Panc1 (cell line): Measurements from ENCODE around the gene FUT7. TPM values are rescaled to one million over a fixed set of nuclear protein-coding genes. Genes with fewer than 3 reads are reported as not detected.

Experiments used
- ATAC-seq: fragments of 200-7000 bp; cut with Tn5 transposase; 2 replicates; pipeline ENCODE4 v1.9.1; 2020; ENCODE audit warnings: mild to moderate bottlenecking, moderate library complexity
- BruUV-seq: library from RNA; stranded (reverse); fragments of 400-500 nt; replicated peaks from 2 replicates; lab custom pipeline; 2021; lab: Mats Ljungman, UMichigan
- CTCF ChIA-PET: fragments of 300-600 bp; sonication (Branson Sonifier 250); formaldehyde crosslinking; loops from one replicate; lab custom pipeline; 2022; ENCODE audit warnings: antibody characterized with exemption; lab: Charles Lee
- POLR2A ChIA-PET: fragments of 300-600 bp; sonication (Branson Sonifier 250); formaldehyde crosslinking; loops from one replicate; lab custom pipeline; 2022; ENCODE audit warnings: antibody characterized with exemption; lab: Charles Lee
- DNase-seq: peaks from one replicate; pipeline ENCODE4 v3.0.0-alpha.2; 2010; ENCODE audit warnings: low read depth, low spot score
- H3K27ac ChIP-seq: 2 replicates; pipeline ENCODE4 v1.5.1; 2011; ENCODE audit warnings: mild to moderate bottlenecking, low read length, inconsistent platforms
- H3K27me3 ChIP-seq: fragments of 200-500 bp; sonication (Bioruptor generic); 2 replicates; pipeline ENCODE4 v1.6.0; 2014; ENCODE audit warnings: low read length, inconsistent platforms; ENCODE audit not compliant: control insufficient read depth, insufficient read depth
- H3K36me3 ChIP-seq: fragments of 200-500 bp; sonication (Bioruptor generic); 2 replicates; pipeline ENCODE4 v1.5.1; 2014; ENCODE audit warnings: inconsistent platforms, mild to moderate bottlenecking, low read length, moderate library complexity; ENCODE audit not compliant: control insufficient read depth, insufficient read depth
- H3K4me1 ChIP-seq: 2 replicates; pipeline ENCODE4 v1.5.1; 2011; ENCODE audit warnings: inconsistent platforms, mild to moderate bottlenecking, low read length, moderate library complexity; ENCODE audit not compliant: control insufficient read depth, insufficient read depth
- H3K4me3 ChIP-seq, 2 experiments: 2 replicates each; pipeline ENCODE4 v1.5.1; 2011 to 2012; ENCODE audit warnings: low read depth in 2 of 2, low read length in 2 of 2, mild to moderate bottlenecking in 2 of 2, inconsistent platforms in 1 of 2, moderate library complexity in 1 of 2
- H3K9me3 ChIP-seq: fragments of 200-500 bp; sonication (Bioruptor generic); 2 replicates; pipeline ENCODE4 v1.5.1; 2014; ENCODE audit warnings: low read depth, mild to moderate bottlenecking, inconsistent platforms, low read length, moderate library complexity; ENCODE audit not compliant: control insufficient read depth, insufficient read depth
- CTCF ChIP-seq: fragments of 450-650 bp; IDR thresholded peaks from 2 replicates; pipeline ENCODE4 v1.5.1; 2017; ENCODE audit warnings: mild to moderate bottlenecking
- POLR2AphosphoS5 ChIP-seq: IDR thresholded peaks from 2 replicates; pipeline ENCODE4 v1.6.1; 2012; ENCODE audit warnings: mild to moderate bottlenecking, low read depth, low read length, moderate library complexity
- SIN3A ChIP-seq: IDR thresholded peaks from 2 replicates; pipeline ENCODE4 v1.6.1; 2012; ENCODE audit warnings: low read depth, mild to moderate bottlenecking, low read length, moderate library complexity, borderline replicate concordance; ENCODE audit not compliant: insufficient read depth
- TCF7L2 ChIP-seq: IDR thresholded peaks from 2 replicates; pipeline ENCODE4 v1.6.1; 2011; ENCODE audit warnings: mild to moderate bottlenecking, low read depth, low read length, inconsistent platforms
- in situ Hi-C: cut with HindIII; loops from 2 replicates; pipeline ENCODE4 v1.10.0; 2016; ENCODE audit warnings: low sequenced_read_pairs, low pct_unique_long_range_greater_than_20kb
- intact Hi-C: fragments of 100-400 bp; cut with micrococcal nuclease; formaldehyde crosslinking; loops from one replicate; pipeline ENCODE4 v1.10.0; 2022; ENCODE audit not compliant: unreplicated experiment
- total RNA-seq: library from RNA; stranded (reverse); gene quantifications from one replicate; pipeline ENCODE4 v1.2.1, GENCODE V29; 2021; ENCODE audit not compliant: unreplicated experiment
- TF ChIP-seq, protein P1 (sequence below), 2 experiments: IDR thresholded peaks; 2 replicates each; pipeline ENCODE4 v1.6.1; 2011 to 2012; ENCODE audit warnings: low read depth in 2 of 2, control low read depth in 1 of 2, low read length in 1 of 2, mild to moderate bottlenecking in 1 of 2, moderate library complexity in 1 of 2; ENCODE audit not compliant: insufficient read depth in 1 of 2

Gene FUT7
- total RNA-seq, 1 experiment from 2014 or later: not detected

DNA sequence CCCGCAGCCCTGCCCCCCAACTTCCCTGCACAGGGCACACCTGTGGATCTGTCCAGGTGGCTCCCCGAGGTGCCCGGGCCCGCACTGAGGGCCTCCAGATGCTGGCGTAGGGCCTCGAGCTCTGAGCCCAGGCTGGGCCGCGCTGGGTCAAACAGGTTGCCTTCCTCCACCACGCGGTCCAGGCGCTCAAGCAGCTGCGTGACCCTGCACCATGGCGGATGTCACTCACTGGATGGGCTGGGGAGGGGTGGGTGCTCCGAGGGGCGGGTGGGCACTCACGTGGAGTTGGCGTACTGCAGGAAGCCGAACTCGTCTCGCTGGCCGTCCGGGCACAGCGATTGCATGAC, 9.3 kb downstream of the FUT7 start:
- ChIA-PET POLR2A (no interaction called here), CTCF (interaction anchor here (0.6 kb wide), 1 partner anchor 24 kb away, joined by 4 read pairs; no protein-coding TSS in a partner anchor)
- no TSS peak for BruUV-seq
- Histone ChIP-seq H3K27me3 (no peaks in the 10 kb centered on the region), H3K36me3 (no peaks in the 10 kb centered on the region), H3K9me3 (no peaks in the 10 kb centered on the region), H3K4me1 (peaks cover 22% of the 10 kb centered on the region), H3K27ac (no peak overlapping the region), H3K4me3 (no peak overlapping the region)
- no peak for TF ChIP-seq POLR2AphosphoS5
- TF ChIP-seq SIN3A: no peak
- no peak for TF ChIP-seq CTCF
- no peak for TF ChIP-seq TCF7L2
- TF ChIP-seq, protein P1, sequence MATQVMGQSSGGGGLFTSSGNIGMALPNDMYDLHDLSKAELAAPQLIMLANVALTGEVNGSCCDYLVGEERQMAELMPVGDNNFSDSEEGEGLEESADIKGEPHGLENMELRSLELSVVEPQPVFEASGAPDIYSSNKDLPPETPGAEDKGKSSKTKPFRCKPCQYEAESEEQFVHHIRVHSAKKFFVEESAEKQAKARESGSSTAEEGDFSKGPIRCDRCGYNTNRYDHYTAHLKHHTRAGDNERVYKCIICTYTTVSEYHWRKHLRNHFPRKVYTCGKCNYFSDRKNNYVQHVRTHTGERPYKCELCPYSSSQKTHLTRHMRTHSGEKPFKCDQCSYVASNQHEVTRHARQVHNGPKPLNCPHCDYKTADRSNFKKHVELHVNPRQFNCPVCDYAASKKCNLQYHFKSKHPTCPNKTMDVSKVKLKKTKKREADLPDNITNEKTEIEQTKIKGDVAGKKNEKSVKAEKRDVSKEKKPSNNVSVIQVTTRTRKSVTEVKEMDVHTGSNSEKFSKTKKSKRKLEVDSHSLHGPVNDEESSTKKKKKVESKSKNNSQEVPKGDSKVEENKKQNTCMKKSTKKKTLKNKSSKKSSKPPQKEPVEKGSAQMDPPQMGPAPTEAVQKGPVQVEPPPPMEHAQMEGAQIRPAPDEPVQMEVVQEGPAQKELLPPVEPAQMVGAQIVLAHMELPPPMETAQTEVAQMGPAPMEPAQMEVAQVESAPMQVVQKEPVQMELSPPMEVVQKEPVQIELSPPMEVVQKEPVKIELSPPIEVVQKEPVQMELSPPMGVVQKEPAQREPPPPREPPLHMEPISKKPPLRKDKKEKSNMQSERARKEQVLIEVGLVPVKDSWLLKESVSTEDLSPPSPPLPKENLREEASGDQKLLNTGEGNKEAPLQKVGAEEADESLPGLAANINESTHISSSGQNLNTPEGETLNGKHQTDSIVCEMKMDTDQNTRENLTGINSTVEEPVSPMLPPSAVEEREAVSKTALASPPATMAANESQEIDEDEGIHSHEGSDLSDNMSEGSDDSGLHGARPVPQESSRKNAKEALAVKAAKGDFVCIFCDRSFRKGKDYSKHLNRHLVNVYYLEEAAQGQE (IDR thresholded peaks at IDR 0.05; ENCODE audit: insufficient read depth in 1 of 2, low read depth in 2 of 2, low read length in 1 of 2): no peak
- in situ Hi-C loops (no loop called here), intact Hi-C loops (no loop called here)
- DNase-seq (no peak), ATAC-seq (peak; percentile 6; the same call in 1 of the 2 replicates)

GRCh38 chr9:137021979-137022661, 9.8 kb downstream of the FUT7 start:
- POLR2A ChIA-PET: no interaction called here
- TF ChIP-seq, protein P1 (IDR thresholded peaks at IDR 0.05; ENCODE audit: insufficient read depth in 1 of 2, low read depth in 2 of 2, low read length in 1 of 2): peak in 1 of 2 experiments; percentile 49; a peak in 1 of 4 replicates
- TF ChIP-seq POLR2AphosphoS5: no peak
- H3K36me3 ChIP-seq: no peaks in the 10 kb centered on the region
- peak; percentile 92 for ATAC-seq
- peak; percentile 32 for DNase-seq
- no TSS peak for BruUV-seq
- H3K4me3 ChIP-seq: no peak overlapping the region
- in situ Hi-C loops (no loop called here), intact Hi-C loops (no loop called here)
- H3K4me1 ChIP-seq: peaks cover 17% of the 10 kb centered on the region
- CTCF ChIA-PET: interaction anchor here (0.6 kb wide), 1 partner anchor 24 kb away, joined by 4 read pairs; no protein-coding TSS in a partner anchor
- no peaks in the 10 kb centered on the region for H3K27me3 ChIP-seq
- no peaks in the 10 kb centered on the region for H3K9me3 ChIP-seq
- H3K27ac ChIP-seq: no peak overlapping the region
